HG02678 (cell line): Measurements from ENCODE around the gene CAMK1.

ENCODE experiments used
- ATAC-seq: cut with Tn5 transposase; IDR thresholded peaks from one replicate; pipeline ENCODE4 v1.9.1; 2021; ENCODE audit warnings: mild to moderate bottlenecking, moderate library complexity; ENCODE audit not compliant: unreplicated experiment

CAMK1 gene

GRCh38 chr3:9793161-9793781 is 23.5 kb upstream of the CAMK1 start:
- ATAC-seq = peak; percentile 1

GRCh38 chr3:9792405-9793160 is 22.8 kb upstream of the CAMK1 start, which contains the start of the genes ARPC4 and TADA3:
TSS of gene ARPC4 (plus strand) at chr3:9793082. CDS start at chr3:9793122, 40 bp downstream.
TSS of gene TADA3 (minus strand) at chr3:9792473. CDS start at chr3:9791466, 1,007 bp downstream.
- peak; percentile 80 for ATAC-seq

- no peak for ATAC-seq
Measured at GRCh38 chr3:9791790-9792404, 22.1 kb upstream of the CAMK1 start.

GRCh38 chr3:9791127-9791526 is 21.4 kb upstream of the CAMK1 start:
- ATAC-seq = no peak

GRCh38 chr3:9787714-9788113 is 18.0 kb upstream of the CAMK1 start:
- no peak for ATAC-seq

GRCh38 chr3:9786825-9787669 is 17.3 kb upstream of the CAMK1 start:
- ATAC-seq = no peak

GRCh38 chr3:9786209-9786739 is 16.5 kb upstream of the CAMK1 start:
- ATAC-seq = no peak

- no peak for ATAC-seq
Measured at GRCh38 chr3:9785602-9786001, 15.9 kb upstream of the CAMK1 start.

GRCh38 chr3:9784965-9785364 is 15.2 kb upstream of the CAMK1 start:
- ATAC-seq = no peak

GRCh38 chr3:9783954-9784353 is 14.2 kb upstream of the CAMK1 start:
- no peak for ATAC-seq

- no peak for ATAC-seq
Measured at GRCh38 chr3:9782770-9783169, 13.0 kb upstream of the CAMK1 start.

GRCh38 chr3:9781978-9782603 is 12.3 kb upstream of the CAMK1 start:
- no peak for ATAC-seq

- no peak for ATAC-seq
Measured at GRCh38 chr3:9781551-9781950, 11.8 kb upstream of the CAMK1 start.

GRCh38 chr3:9780910-9781309 is 11.2 kb upstream of the CAMK1 start:
- ATAC-seq = no peak

- peak; percentile 8 for ATAC-seq
Measured at GRCh38 chr3:9780458-9780812, 10.7 kb upstream of the CAMK1 start.

GRCh38 chr3:9779721-9780457 is 10.1 kb upstream of the CAMK1 start:
- peak; percentile 59 for ATAC-seq

- no peak for ATAC-seq
Measured at GRCh38 chr3:9779075-9779593, 9.4 kb upstream of the CAMK1 start.

GRCh38 chr3:9778143-9779074 is 8.7 kb upstream of the CAMK1 start:
- no peak for ATAC-seq

- ATAC-seq = no peak
Measured at GRCh38 chr3:9777694-9778021, 7.9 kb upstream of the CAMK1 start.
